ENCODE measurements around the gene RCBTB1. TPM values are rescaled to one million over a fixed set of nuclear protein-coding genes. Genes with fewer than 3 reads are reported as not detected.
A peak's percentile ranks its signal among the peaks of the same experiment; 100 is the strongest.

The RCBTB1 gene
- total and polyA plus RNA-seq, 2 donors from 2014 or later: 14.8 to 18.9 TPM

- peaks cover 0 to 8% (median 0%) of the 10 kb centered on the region in 3 donors for H3K4me1 ChIP-seq (ENCODE audit: control insufficient read depth in 2 of 3, insufficient read depth in 2 of 3, low read depth in 1 of 3, low read length in 3 of 3)
Measured at GRCh38 chr13:49587311-49587847, 2.0 kb upstream of the RCBTB1 start.

GRCh38 chr13:49586717-49587116, 1.4 kb upstream of the RCBTB1 start:
- H3K36me3 ChIP-seq (ENCODE audit: control insufficient read depth in 2 of 3, insufficient read depth in 3 of 3, low read length in 3 of 3): no peaks in the 10 kb centered on the region
- H3K27me3 ChIP-seq (ENCODE audit: control insufficient read depth, insufficient read depth, low read length): no peaks in the 10 kb centered on the region
- no peak for TF ChIP-seq CTCF (IDR thresholded peaks at IDR 0.05; ENCODE audit: borderline replicate concordance, extremely low read depth, insufficient read depth)
- H3K4me3 ChIP-seq (ENCODE audit: low read length in 3 of 3): no peak overlapping the region
- DNase-seq (no peak), FAIRE-seq (no peak)
- intact Hi-C loops (cut with DNase I): no loop called here
- H3K9me3 ChIP-seq (ENCODE audit: control insufficient read depth in 2 of 3, insufficient read depth in 1 of 3, low read length in 3 of 3): no peaks in the 10 kb centered on the region
- no peak overlapping the region for H3K9ac ChIP-seq (ENCODE audit: low read length in 3 of 3)
- H3K27ac ChIP-seq (ENCODE audit: low read depth in 2 of 2, low read length in 2 of 2): no peak overlapping the region
- H3K4me1 ChIP-seq (ENCODE audit: control insufficient read depth in 2 of 3, insufficient read depth in 2 of 3, low read depth in 1 of 3, low read length in 3 of 3): peaks cover 0 to 8% (median 0%) of the 10 kb centered on the region in 3 donors

More at GRCh38 chr13:49587311-49587847, 2.0 kb upstream of the RCBTB1 start:
- Histone ChIP-seq H3K4me3 (ENCODE audit: low read length in 3 of 3) (no peak overlapping the region), H3K36me3 (ENCODE audit: control insufficient read depth in 2 of 3, insufficient read depth in 3 of 3, low read length in 3 of 3) (no peaks in the 10 kb centered on the region), H3K27ac (ENCODE audit: low read depth in 2 of 2, low read length in 2 of 2) (no peak overlapping the region), H3K9ac (ENCODE audit: low read length in 3 of 3) (no peak overlapping the region), H3K9me3 (ENCODE audit: control insufficient read depth in 2 of 3, insufficient read depth in 1 of 3, low read length in 3 of 3) (no peaks in the 10 kb centered on the region), H3K27me3 (ENCODE audit: control insufficient read depth, insufficient read depth, low read length) (no peaks in the 10 kb centered on the region)
- no peak for FAIRE-seq
- TF ChIP-seq CTCF (IDR thresholded peaks at IDR 0.05; ENCODE audit: borderline replicate concordance, extremely low read depth, insufficient read depth): no peak
- no peak for DNase-seq
- intact Hi-C loops (cut with DNase I): no loop called here

GRCh38 chr13:49584771-49585182, 581 bp downstream of the RCBTB1 start:
- H3K27me3 ChIP-seq (ENCODE audit: control insufficient read depth, insufficient read depth, low read length): no peaks in the 10 kb centered on the region
- intact Hi-C loops (cut with DNase I): no loop called here
- H3K9me3 ChIP-seq (ENCODE audit: control insufficient read depth in 2 of 3, insufficient read depth in 1 of 3, low read length in 3 of 3): no peaks in the 10 kb centered on the region
- H3K4me3 ChIP-seq (ENCODE audit: low read length in 3 of 3): peak overlapping the region; percentile 65 to 99 (median 97)
- peak overlapping the region; percentile 55 to 91 (median 66) for H3K9ac ChIP-seq (ENCODE audit: low read length in 3 of 3)
- H3K36me3 ChIP-seq (ENCODE audit: control insufficient read depth in 2 of 3, insufficient read depth in 3 of 3, low read length in 3 of 3): peaks cover 0 to 4% (median 0%) of the 10 kb centered on the region in 3 donors
- FAIRE-seq: no peak
- TF ChIP-seq CTCF (IDR thresholded peaks at IDR 0.05; ENCODE audit: borderline replicate concordance, extremely low read depth, insufficient read depth): no peak
- peaks cover 0 to 8% (median 0%) of the 10 kb centered on the region in 3 donors for H3K4me1 ChIP-seq (ENCODE audit: control insufficient read depth in 2 of 3, insufficient read depth in 2 of 3, low read depth in 1 of 3, low read length in 3 of 3)
- peak in 3 of 5 donors; percentile 13 to 64 (median 44) for DNase-seq
- peak overlapping the region; percentile 11 to 79 for H3K27ac ChIP-seq (ENCODE audit: low read depth in 2 of 2, low read length in 2 of 2)

Measured in kidney (tissue), 14 donors.